Heart left ventricle (tissue), 16 donors: ENCODE results near the gene ERN1. TPM values are rescaled to one million over a fixed set of nuclear protein-coding genes. Genes with fewer than 3 reads are reported as not detected.
"Not testable (repeated sequence)": the region's sequence is repeated elsewhere in the genome, so short reads cannot be mapped to it uniquely, and the experiment has no call there.

Experiments
- ATAC-seq, 4 donors: fragments of 200-7000 bp; cut with Tn5 transposase; one replicate each; pipeline ENCODE4 v1.9.1; 2020 to 2022; ENCODE audit warnings: moderate library complexity in 4 of 4, mild to moderate bottlenecking in 3 of 4, moderate number of reproducible peaks in 1 of 4
- DNase-seq, 5 donors: peaks; one replicate each; pipeline ENCODE4 v3.0.0-alpha.2; 2020
- H3K27ac ChIP-seq, 12 donors: fragments of 200-600 bp; sonication (generic) in 4 of 12; one replicate each; pipeline versions ENCODE4 v1.5.0 to v1.8.0; 2016 to 2022; ENCODE audit warnings: mild to moderate bottlenecking in 2 of 12
- H3K27me3 ChIP-seq, 9 donors: fragments of 200-600 bp; sonication (generic) in 2 of 9; one replicate each; pipeline versions ENCODE4 v1.5.1 to v1.8.0; 2016 to 2022; ENCODE audit warnings: mild to moderate bottlenecking in 3 of 9
- H3K36me3 ChIP-seq, 9 donors: fragments of 200-600 bp; sonication (generic) in 2 of 9; one replicate each; pipeline versions ENCODE4 v1.5.0 to v1.8.0; 2018 to 2022; ENCODE audit warnings: mild to moderate bottlenecking in 2 of 9
- H3K4me1 ChIP-seq, 12 donors: fragments of 200-600 bp; sonication (generic) in 4 of 12; one replicate each; pipeline versions ENCODE4 v1.5.0 to v1.8.0; 2016 to 2022; ENCODE audit warnings: mild to moderate bottlenecking in 3 of 12
- H3K4me3 ChIP-seq, 12 donors: fragments of 200-600 bp; sonication (generic) in 4 of 12; one replicate each; pipeline versions ENCODE4 v1.5.0 to v1.8.0; 2017 to 2022; ENCODE audit warnings: mild to moderate bottlenecking in 9 of 12, moderate library complexity in 4 of 12
- H3K9me3 ChIP-seq, 12 donors: fragments of 200-600 bp; sonication (generic) in 4 of 12; one replicate each; pipeline versions ENCODE4 v1.5.0 to v1.8.0; 2016 to 2022; ENCODE audit warnings: mild to moderate bottlenecking in 1 of 12
- POLR2A ChIP-seq, 2 donors: fragments of 450-650 bp; IDR thresholded peaks; one replicate each; pipeline ENCODE4 v1.6.1; 2017; ENCODE audit warnings: antibody characterized with exemption in 2 of 2, mild to moderate bottlenecking in 2 of 2, moderate library complexity in 2 of 2
- WGBS, 4 donors: extraction: QIAGEN DNeasy Blood & Tissue Kit in 2 of 4; methylation state at CpG; one replicate each; pipeline versions ENCODE4 v1.1.5 to v1.1.7; 2013 to 2018; 5-methylcytosine and 5-hydroxymethylcytosine counted together
- intact Hi-C, 10 donors: fragments of 100-400 bp; cut with DNase I; formaldehyde crosslinking; loops; one replicate each; pipeline versions ENCODE4 v1.11.1 to v1.14.2; 2022
- polyA plus RNA-seq, 2 donors: library from polyadenylated mRNA; stranded (reverse); fragments of 200-250 nt; gene quantifications; one replicate each; pipeline ENCODE4 v1.2.3, GENCODE V29; 2013
- total RNA-seq, 9 donors: library from RNA; depleted of rRNA in 2 of 9; stranded (reverse); fragments of >200 nt in 2 of 9; fragmentation: NEBNext Ultra II Directional in 3 of 9; extraction: Animal tissue kit (Norgen Biotek cat#: 25700) in 3 of 9; gene quantifications; one replicate each; pipeline versions ENCODE4 v1.1.0 to v1.2.4, GENCODE V29; 2016 to 2023
- TF ChIP-seq, protein P1 (sequence below), 12 donors: fragments of 200-600 bp; sonication (generic) in 4 of 12; IDR thresholded peaks; one replicate each; pipeline versions ENCODE4 v1.5.0 to v1.8.0; 2018 to 2022; ENCODE audit warnings: antibody characterized with exemption in 12 of 12, mild to moderate bottlenecking in 5 of 12
- donor health status: ischemic (EF 13 %, LVEDD 7.1; RV severe dilation, severe dysfunction).
- donor health status: healthy with polysubstance abuse.
- donor health status: DM: no; HTN: yes; CAD: no.
- donor health status: DM: no; HTN: no; CAD: no.
- donor health status: ischemic (EF 25% LVEDD 6.9; RV normal size, moderate dysfunction).
- donor health status: ischemic (EF 25% LVEDD 5.7; RV mildly dilated, moderate dysfunction).
- donor health status: healthy.
- donor health status: DM: yes; HTN: yes; CAD: no.
- donor health status: ischemic (EF 35%, LVEDD 5.7; RV mildly dilated, moderate dysfunction).
- donor health status: nonischemic (EF 11% LVEDD 7.7; RV severe dilation, severe dysfunction).
- donor health status: DM: yes; HTN: yes; CAD: no.
- donor health status: PGD.
- donor health status: ischemic (EF 29% LVEDD 5.4; RV normal size, mild dysfunction).
- donor health status: nonischemic (EF 23%, LVEDD 6.1; RV moderate dilation, normal function).

Gene ERN1
- total and polyA plus RNA-seq, 11 donors = 1.5 to 18.7 (median 7.4) TPM

DNA sequence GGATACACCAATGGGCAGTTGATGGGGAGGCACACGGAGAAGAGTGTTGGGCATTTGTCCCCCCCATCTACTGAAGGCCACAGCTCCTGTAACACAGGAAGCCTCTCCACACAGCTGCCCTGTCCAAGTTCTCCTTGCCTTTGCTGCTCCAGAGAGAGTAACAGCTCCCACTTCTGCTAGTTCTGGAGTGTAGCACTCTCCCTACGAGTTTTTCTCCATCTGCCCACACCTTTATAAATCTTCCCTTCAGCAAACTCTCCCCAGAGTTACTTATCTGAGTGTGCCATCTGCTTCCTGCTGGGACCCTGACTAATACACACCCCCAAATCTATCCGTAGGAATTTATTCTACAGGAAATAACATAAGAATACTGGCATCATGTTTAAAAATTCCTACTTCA is 42.6 kb upstream of the ERN1 start:
- H3K4me1 ChIP-seq = peaks cover 0 to 51% (median 28%) of the 10 kb centered on the region in 12 donors
- no peaks in the 10 kb centered on the region for H3K27me3 ChIP-seq
- H3K4me3 ChIP-seq = no peak overlapping the region
- DNase-seq (no peak), ATAC-seq (peak in 1 of 4 donors; percentile 56)
- H3K9me3 ChIP-seq = no peaks in the 10 kb centered on the region
- peaks cover 0 to 57% (median 30%) of the 10 kb centered on the region in 9 donors for H3K36me3 ChIP-seq
- H3K27ac ChIP-seq = peak overlapping the region in 3 of 12 donors; percentile 54 to 75 (median 64)
- intact Hi-C loops = no loop called here
- no peak for TF ChIP-seq POLR2A (IDR thresholded peaks at IDR 0.05)
- TF ChIP-seq, protein P1, sequence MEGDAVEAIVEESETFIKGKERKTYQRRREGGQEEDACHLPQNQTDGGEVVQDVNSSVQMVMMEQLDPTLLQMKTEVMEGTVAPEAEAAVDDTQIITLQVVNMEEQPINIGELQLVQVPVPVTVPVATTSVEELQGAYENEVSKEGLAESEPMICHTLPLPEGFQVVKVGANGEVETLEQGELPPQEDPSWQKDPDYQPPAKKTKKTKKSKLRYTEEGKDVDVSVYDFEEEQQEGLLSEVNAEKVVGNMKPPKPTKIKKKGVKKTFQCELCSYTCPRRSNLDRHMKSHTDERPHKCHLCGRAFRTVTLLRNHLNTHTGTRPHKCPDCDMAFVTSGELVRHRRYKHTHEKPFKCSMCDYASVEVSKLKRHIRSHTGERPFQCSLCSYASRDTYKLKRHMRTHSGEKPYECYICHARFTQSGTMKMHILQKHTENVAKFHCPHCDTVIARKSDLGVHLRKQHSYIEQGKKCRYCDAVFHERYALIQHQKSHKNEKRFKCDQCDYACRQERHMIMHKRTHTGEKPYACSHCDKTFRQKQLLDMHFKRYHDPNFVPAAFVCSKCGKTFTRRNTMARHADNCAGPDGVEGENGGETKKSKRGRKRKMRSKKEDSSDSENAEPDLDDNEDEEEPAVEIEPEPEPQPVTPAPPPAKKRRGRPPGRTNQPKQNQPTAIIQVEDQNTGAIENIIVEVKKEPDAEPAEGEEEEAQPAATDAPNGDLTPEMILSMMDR (IDR thresholded peaks at IDR 0.05) = peak in 8 of 12 donors; percentile 5 to 39 (median 19)
- WGBS, 4 donors = 54 to 69% (median 57%) methylated on average over 3 of the region's 3 CpGs

DNA sequence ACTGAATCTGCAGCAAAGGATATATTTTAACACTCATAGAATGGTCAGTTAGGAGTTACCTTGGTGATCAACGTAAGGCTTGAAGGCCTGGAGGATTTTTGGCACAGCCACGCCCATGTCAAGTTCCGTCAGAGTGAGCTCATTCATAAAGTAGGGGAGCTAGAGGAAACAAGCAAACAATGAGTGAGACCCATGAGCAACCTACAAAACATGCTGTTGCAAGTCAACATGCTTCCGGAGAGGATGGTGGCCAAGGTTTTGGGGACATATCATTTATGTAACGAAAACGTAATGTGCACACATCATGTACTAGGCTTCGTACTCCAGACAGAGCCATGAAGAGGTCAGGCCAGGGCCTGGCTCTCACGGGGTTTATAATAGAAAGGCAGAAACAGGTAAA is 41.1 kb upstream of the ERN1 start:
- ATAC-seq (peak in 3 of 4 donors; percentile 6 to 87 (median 34)), DNase-seq (peak in 2 of 5 donors; percentile 43 to 49)
- peaks cover 0 to 68% (median 22%) of the 10 kb centered on the region in 9 donors for H3K36me3 ChIP-seq
- H3K4me1 ChIP-seq = peaks cover 0 to 36% (median 17%) of the 10 kb centered on the region in 12 donors
- no peaks in the 10 kb centered on the region for H3K9me3 ChIP-seq
- no peak overlapping the region for H3K4me3 ChIP-seq
- intact Hi-C loops = no loop called here
- H3K27me3 ChIP-seq = no peaks in the 10 kb centered on the region
- H3K27ac ChIP-seq = peak overlapping the region in 8 of 12 donors; percentile 38 to 80 (median 61)
- WGBS, 4 donors = 68 to 74% (median 70%) methylated on average over 8 of the region's 8 CpGs
- TF ChIP-seq, protein P1 (IDR thresholded peaks at IDR 0.05) = no peak
- no peak for TF ChIP-seq POLR2A (IDR thresholded peaks at IDR 0.05)

DNA sequence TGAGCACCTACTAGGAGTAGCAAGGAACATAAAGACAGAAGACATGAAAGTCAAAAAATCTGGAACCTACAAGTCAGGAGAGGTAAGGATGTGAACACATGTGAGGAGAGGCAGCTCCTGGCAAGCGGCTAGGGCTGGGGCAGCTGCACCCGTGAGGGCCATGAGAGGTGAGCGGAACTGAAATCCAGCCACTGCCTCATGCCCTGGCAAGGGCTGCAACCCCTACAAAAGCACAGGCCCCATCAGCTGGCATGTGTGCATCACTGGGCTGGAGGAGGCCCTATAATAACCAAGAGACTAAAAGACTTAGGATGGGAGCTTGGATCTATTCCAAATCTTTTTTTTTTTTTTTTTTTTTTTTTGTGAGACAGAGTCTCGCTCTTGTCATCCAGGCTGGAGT is 40.3 kb upstream of the ERN1 start:
- DNase-seq (no peak), ATAC-seq (no peak)
- 81 to 96% (median 93%) methylated on average over 4 of the region's 4 CpGs for WGBS, 4 donors
- H3K27me3 ChIP-seq = no peaks in the 10 kb centered on the region
- TF ChIP-seq, protein P1 (IDR thresholded peaks at IDR 0.05) = no peak
- no peak for TF ChIP-seq POLR2A (IDR thresholded peaks at IDR 0.05)
- no peak overlapping the region for H3K4me3 ChIP-seq
- intact Hi-C loops = no loop called here
- peaks cover 0 to 29% (median 12%) of the 10 kb centered on the region in 12 donors for H3K4me1 ChIP-seq
- peak overlapping the region in 5 of 12 donors; percentile 59 to 80 (median 75) for H3K27ac ChIP-seq
- H3K36me3 ChIP-seq = peaks cover 0 to 68% (median 27%) of the 10 kb centered on the region in 9 donors
- H3K9me3 ChIP-seq = no peaks in the 10 kb centered on the region

DNA sequence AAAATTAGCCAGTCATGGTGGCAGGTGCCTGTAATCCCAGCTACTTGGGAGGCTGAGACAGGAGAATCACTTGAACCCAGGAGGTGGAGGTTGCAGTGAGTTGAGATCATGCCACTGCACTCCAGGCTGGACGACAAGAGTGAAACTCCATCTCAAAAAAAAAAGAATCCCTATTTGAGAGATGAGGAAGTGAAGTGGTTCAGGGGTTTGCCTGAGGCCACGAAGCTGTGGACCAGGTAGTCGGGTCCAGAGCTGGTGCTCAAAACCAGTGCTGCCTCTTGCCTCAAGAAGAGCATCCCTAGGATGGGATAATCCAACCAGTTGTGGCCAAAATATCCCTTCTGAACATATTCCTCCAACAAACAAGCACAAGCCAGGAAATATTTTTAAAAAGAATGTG is 37.7 kb upstream of the ERN1 start:
- H3K27ac ChIP-seq, H3K4me3 ChIP-seq, intact Hi-C loops, H3K9me3 ChIP-seq, DNase-seq, H3K27me3 ChIP-seq, ATAC-seq: not testable (repeated sequence)
- Histone ChIP-seq H3K4me1 (peaks cover 0 to 28% (median 7%) of the 10 kb centered on the region in 12 donors), H3K36me3 (peaks cover 0 to 62% (median 34%) of the 10 kb centered on the region in 9 donors)
- 90 to 97% (median 95%) methylated on average over 3 of the region's 3 CpGs for WGBS, 4 donors

DNA sequence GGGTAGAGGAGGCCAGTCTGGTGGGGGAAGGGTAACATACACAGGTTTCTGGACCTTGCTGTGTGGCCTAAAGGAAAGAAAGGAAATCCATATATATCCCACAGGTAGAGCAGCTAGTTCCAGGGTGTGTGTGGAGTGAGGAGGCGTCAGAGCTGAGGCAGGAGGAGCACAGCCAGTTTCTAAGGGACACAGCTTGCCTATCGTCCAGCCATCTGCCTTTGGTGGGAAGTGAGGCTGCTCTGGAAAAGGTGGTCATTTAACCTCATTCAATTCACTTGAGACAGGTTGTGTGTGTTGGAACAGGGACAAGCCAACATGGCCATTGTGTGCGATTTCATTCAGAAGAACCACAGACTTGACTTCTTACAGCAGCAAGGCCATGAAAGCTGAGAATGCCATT is 36.9 kb upstream of the ERN1 start:
- Histone ChIP-seq H3K9me3 (no peaks in the 10 kb centered on the region), H3K27ac (no peak overlapping the region), H3K27me3 (no peaks in the 10 kb centered on the region), H3K36me3 (peaks cover 0 to 68% (median 34%) of the 10 kb centered on the region in 9 donors), H3K4me1 (peaks cover 0 to 35% (median 7%) of the 10 kb centered on the region in 12 donors), H3K4me3 (no peak overlapping the region)
- intact Hi-C loops = no loop called here
- no peak for ATAC-seq
- TF ChIP-seq POLR2A (IDR thresholded peaks at IDR 0.05) = no peak
- TF ChIP-seq, protein P1 (IDR thresholded peaks at IDR 0.05) = no peak
- 87 to 97% (median 94%) methylated on average over 3 of the region's 3 CpGs for WGBS, 4 donors
- no peak for DNase-seq
